Measurements from ENCODE around the gene CDH2. TPM values are rescaled to one million over a fixed set of nuclear protein-coding genes. Genes with fewer than 3 reads are reported as not detected.

Gene CDH2
- total and polyA plus RNA-seq, 2 experiments from 2014 or later: 14.7 to 36.9 TPM

GRCh38 chr18:28065793-28066186 is 111.1 kb downstream of the CDH2 start:
- peak overlapping the region; percentile 77; the same call in 1 of the 2 replicates for H3K27ac Mint-ChIP-seq
- Histone ChIP-seq H3K4me3 (no peak overlapping the region), H3K36me3 (ENCODE audit: insufficient read depth) (peaks cover 4% of the 10 kb centered on the region; the same call in 1 of the 2 replicates), H3K4me1 (ENCODE audit: insufficient read depth) (peaks cover 8% of the 10 kb centered on the region), H3K4me2 (no peak overlapping the region), H3F3A (replicated peaks; ENCODE audit: low read depth) (no peaks in the 10 kb centered on the region), H3K27me3 (ENCODE audit: insufficient read depth) (no peaks in the 10 kb centered on the region), H2AFZ (no peak overlapping the region), H3K9me2 (ENCODE audit: insufficient read depth) (no peaks in the 10 kb centered on the region), H4K20me1 (replicated peaks; ENCODE audit: insufficient read depth) (no peaks in the 10 kb centered on the region), H3K79me2 (replicated peaks; ENCODE audit: insufficient read depth) (peaks cover 4% of the 10 kb centered on the region; the same call in 1 of the 2 replicates), H3K27ac (ENCODE audit: low read depth) (peak overlapping the region; percentile 12; the same call in 1 of the 2 replicates)
- DNase-seq (ENCODE audit: low spot score) (no peak), ATAC-seq (no peak)
- H3K4me1 Mint-ChIP-seq: peaks cover 19% of the 10 kb centered on the region
- no peaks in the 10 kb centered on the region for H3K36me3 Mint-ChIP-seq (ENCODE audit: low read depth)
- TF ChIP-seq POLR2AphosphoS5 (IDR thresholded peaks at IDR 0.05; ENCODE audit: low read depth) (no peak), JUNB (IDR thresholded peaks at IDR 0.05; ENCODE audit: unreplicated experiment) (no peak), NANOG (IDR thresholded peaks at IDR 0.05; ENCODE audit: borderline replicate concordance) (no peak), STAT1 (IDR thresholded peaks at IDR 0.05; ENCODE audit: unreplicated experiment) (no peak), EZH2 (IDR thresholded peaks at IDR 0.05; ENCODE audit: low read depth, unreplicated experiment) (no peak), CREB1 (CRISPR knock-in tag; IDR thresholded peaks at IDR 0.05; ENCODE audit: low read depth) (no peak), EZH2phosphoT487 (IDR thresholded peaks at IDR 0.05; ENCODE audit: unreplicated experiment) (no peak), ZNF462 (CRISPR knock-in tag; IDR thresholded peaks at IDR 0.05) (no peak), ZNF331 (CRISPR knock-in tag; IDR thresholded peaks at IDR 0.05; ENCODE audit: low read depth) (no peak), CTCF (conservative IDR thresholded peaks at IDR 0.05; ENCODE audit: low read depth in 2 of 2) (no peak)
- no peaks in the 10 kb centered on the region for H3K27me3 Mint-ChIP-seq (ENCODE audit: insufficient read depth, low read depth, poor library complexity)
- no peak overlapping the region for H3K4me3 Mint-ChIP-seq
- H3K9me3 Mint-ChIP-seq: no peaks in the 10 kb centered on the region; the same call in 1 of the 3 replicates
